Astrocyte (in vitro differentiated cells and primary cell): ENCODE results near the gene SAMD14.

ENCODE experiments used
- CTCF ChIP-seq: IDR thresholded peaks from 2 replicates; pipeline ENCODE4 v1.5.1; 2011; ENCODE audit warnings: low read depth, mild to moderate bottlenecking, inconsistent platforms, low read length, moderate library complexity; ENCODE audit not compliant: insufficient read depth
- EZH2 ChIP-seq: IDR thresholded peaks from 2 replicates; pipeline ENCODE4 v1.6.1; 2012; ENCODE audit warnings: mild to moderate bottlenecking, low read length, inconsistent platforms; ENCODE audit not compliant: insufficient read depth

- no peak for TF ChIP-seq CTCF
- TF ChIP-seq EZH2 = no peak
Measured at GRCh38 chr17:50146927-50147665, 17.1 kb upstream of the SAMD14 start.
